ENCODE measurements around the gene LYL1. TPM values are rescaled to one million over a fixed set of nuclear protein-coding genes. Genes with fewer than 3 reads are reported as not detected.
A peak's percentile ranks its signal among the peaks of the same experiment; 100 is the strongest.

LYL1 gene
- total and polyA plus RNA-seq, 9 of the 15 experiments (the other 6 are each of a cell fraction or from before 2014, with no cell fraction given): 1.3 to 266 (median 34.0) TPM

- peak; percentile 82 for TF ChIP-seq CREB3 (tag; conservative IDR thresholded peaks at IDR 0.05; ENCODE audit: low read depth)
- TF ChIP-seq RAD21 (CRISPR knock-in tag; conservative IDR thresholded peaks at IDR 0.05 in 1 of 2, IDR thresholded peaks at IDR 0.05 in 1 of 2): no peak; a peak in 1 of 4 replicates
- peak; percentile 92 for TF ChIP-seq SMAD4 (CRISPR knock-in tag; conservative IDR thresholded peaks at IDR 0.05)
- no peak for TF ChIP-seq LCOR (CRISPR knock-in tag; IDR thresholded peaks at IDR 0.05)
- TF ChIP-seq GTF3C2 (IDR thresholded peaks at IDR 0.05; ENCODE audit: borderline replicate concordance, extremely low read depth, insufficient read length): no peak
- peak; percentile 96 for TF ChIP-seq HMGN3 (IDR thresholded peaks at IDR 0.05; ENCODE audit: borderline replicate concordance, extremely low read depth, insufficient read length, low read depth, low read length)
- TF ChIP-seq ESRRB (CRISPR knock-in tag; IDR thresholded peaks at IDR 0.05; ENCODE audit: borderline replicate concordance): no peak
- TF ChIP-seq CXXC5 (CRISPR knock-in tag; IDR thresholded peaks at IDR 0.05): peak; percentile 92
- TF ChIP-seq FOXA1 (IDR thresholded peaks at IDR 0.05; ENCODE audit: borderline replicate concordance): no peak
- TF ChIP-seq ELF4 (CRISPR knock-in tag; IDR thresholded peaks at IDR 0.05): no peak
- TF ChIP-seq ARNT (IDR thresholded peaks at IDR 0.05): no peak
- peak; percentile 50; the same call in 1 of the 2 replicates for TF ChIP-seq CREB3L1 (IDR thresholded peaks at IDR 0.05; ENCODE audit: borderline replicate concordance, low read depth)
- no peak for TF ChIP-seq ZNF740 (CRISPR knock-in tag; IDR thresholded peaks at IDR 0.05)
- no peak for TF ChIP-seq ZNF740 (tag; IDR thresholded peaks at IDR 0.05)
- 0 out of 2 replicates have a peak, but pooled peaks have one; percentile 11 for TF ChIP-seq ZFPM2 (CRISPR knock-in tag; IDR thresholded peaks at IDR 0.05)
- TF ChIP-seq PTBP1 (IDR thresholded peaks at IDR 0.05; ENCODE audit: low read depth, low read length): 0 out of 2 replicates have a peak, but pooled peaks have one; percentile 3
- no peak for TF ChIP-seq SMARCC2 (IDR thresholded peaks at IDR 0.05; ENCODE audit: low read depth)
- TF ChIP-seq TEAD4 (IDR thresholded peaks at IDR 0.05; ENCODE audit: low read length): no peak
- no peak for TF ChIP-seq TEAD4 (CRISPR knock-in tag; IDR thresholded peaks at IDR 0.05; ENCODE audit: borderline replicate concordance)
- TF ChIP-seq SNAPC5 (CRISPR knock-in tag; IDR thresholded peaks at IDR 0.05): no peak
Measured at GRCh38 chr19:13099073-13099999, 3.3 kb downstream of the LYL1 start (continued).

Measured in K562 (cell line).